HL-60 (cell line): ENCODE results near the gene NODAL.

Source experiments
- DNase-seq, 2 experiments: peaks; one replicate each; pipeline ENCODE4 v3.0.0-alpha.2; 2010 to 2020; ENCODE audit warnings: low read depth in 1 of 2, low spot score in 1 of 2
- H3K27ac ChIP-seq: fragments of 250-450 bp; sonication (Bioruptor Pico); replicated peaks from 2 replicates; pipeline ENCODE4 v1.5.1; 2020; ENCODE audit warnings: mild to moderate bottlenecking, moderate library complexity
- H3K27me3 ChIP-seq: fragments of 250-450 bp; sonication (Bioruptor Pico); 2 replicates; pipeline ENCODE4 v1.5.1; 2021; ENCODE audit warnings: mild to moderate bottlenecking, moderate library complexity; ENCODE audit not compliant: insufficient read depth, poor library complexity, severe bottlenecking
- H3K4me3 ChIP-seq: replicated peaks from 2 replicates; pipeline ENCODE4 v1.5.1; 2011; ENCODE audit warnings: mild to moderate bottlenecking, control low read depth, low read length; ENCODE audit not compliant: insufficient read depth
- GABPA ChIP-seq: IDR thresholded peaks from 2 replicates; pipeline ENCODE4 v1.6.1; 2012; ENCODE audit warnings: low read depth
- POLR2AphosphoS5 ChIP-seq: IDR thresholded peaks from 2 replicates; pipeline ENCODE4 v1.6.1; 2012; ENCODE audit warnings: low read depth
- SPI1 ChIP-seq: IDR thresholded peaks from 2 replicates; pipeline ENCODE4 v1.6.1; 2012; ENCODE audit warnings: low read depth, mild to moderate bottlenecking, borderline replicate concordance
- TF ChIP-seq, protein P1 (sequence below): IDR thresholded peaks from 2 replicates; pipeline ENCODE4 v1.6.1; 2012; ENCODE audit warnings: low read depth; ENCODE audit not compliant: insufficient replicate concordance
- TF ChIP-seq, protein P2 (sequence below): IDR thresholded peaks from one replicate; pipeline ENCODE4 v1.5.1; 2011; ENCODE audit warnings: low read length, control low read depth, inconsistent platforms; ENCODE audit not compliant: insufficient read depth

NODAL gene

DNA sequence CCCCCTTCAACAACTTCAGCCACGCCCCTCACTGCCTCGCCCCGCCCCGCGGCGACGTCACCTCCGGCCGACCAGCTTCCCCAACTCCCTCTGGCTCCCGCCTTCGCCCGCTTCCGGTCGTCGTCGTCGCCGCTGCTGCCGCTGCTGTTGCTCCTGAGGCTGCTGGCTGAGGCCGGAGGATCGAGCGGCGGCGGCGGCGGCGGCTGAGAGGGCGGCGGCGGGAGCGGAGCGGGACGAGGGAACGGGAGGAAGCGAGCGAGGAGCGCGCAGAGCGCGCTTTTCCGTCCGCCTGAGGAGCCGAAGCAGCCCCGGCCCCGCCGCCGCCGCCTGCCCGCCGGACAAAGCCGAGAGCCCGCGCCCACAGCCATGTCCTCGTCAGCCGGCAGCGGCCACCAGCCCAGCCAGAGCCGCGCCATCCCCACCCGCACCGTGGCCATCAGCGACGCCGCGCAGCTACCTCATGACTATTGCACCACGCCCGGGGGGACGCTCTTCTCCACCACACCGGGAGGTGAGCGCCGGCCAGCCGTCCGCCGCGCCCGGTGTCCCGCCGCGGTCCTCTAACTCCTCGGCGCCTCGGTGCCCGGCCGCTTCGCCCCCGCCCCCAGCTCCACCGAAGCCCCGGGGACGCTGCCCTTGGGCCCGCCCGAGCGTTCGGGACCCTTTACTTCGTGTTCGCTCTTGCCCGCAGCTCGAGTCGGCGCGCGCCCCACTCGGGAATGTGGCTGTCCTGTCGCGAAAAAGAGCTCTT is 37.3 kb downstream of the NODAL start, which contains the start of gene EIF4EBP2:
Gene EIF4EBP2 (plus strand): TSS at position 110 of the 751 bp plus-strand sequence. CDS start 257 bp downstream, at position 367.
- peak within 1 kb of the TSS; percentile 70 for H3K27ac ChIP-seq
- no peaks in the 10 kb centered on the region for H3K27me3 ChIP-seq

DNA sequence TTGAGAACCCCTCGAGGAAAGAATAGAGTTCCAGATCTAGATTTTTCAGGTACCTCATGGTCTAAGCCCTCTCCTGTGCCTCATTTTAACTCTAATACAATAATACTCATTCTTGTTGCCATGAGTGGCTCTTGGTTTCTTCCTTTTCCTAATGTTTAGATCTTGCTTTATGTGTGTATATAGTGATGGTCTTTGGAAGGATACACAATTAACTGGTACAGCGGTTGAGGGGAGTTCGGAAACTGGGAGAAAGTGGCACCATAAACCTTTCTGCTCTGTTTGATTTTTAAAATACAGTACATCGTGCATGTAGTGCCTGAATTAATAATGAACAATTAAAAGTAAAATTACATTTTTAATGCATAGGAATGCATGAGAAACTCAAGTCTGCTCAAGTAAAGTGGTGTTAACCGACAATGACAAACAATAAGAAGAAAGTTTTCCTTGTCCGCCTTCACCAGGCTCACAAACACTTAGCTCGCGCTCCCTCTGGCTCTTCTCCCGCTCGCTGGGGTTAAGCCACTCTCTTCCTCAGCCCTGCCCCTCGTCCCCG is 37.9 kb downstream of the NODAL start:
- TF ChIP-seq POLR2AphosphoS5 (no peak), SPI1 (no peak), GABPA (no peak)
- TF ChIP-seq, protein P1, sequence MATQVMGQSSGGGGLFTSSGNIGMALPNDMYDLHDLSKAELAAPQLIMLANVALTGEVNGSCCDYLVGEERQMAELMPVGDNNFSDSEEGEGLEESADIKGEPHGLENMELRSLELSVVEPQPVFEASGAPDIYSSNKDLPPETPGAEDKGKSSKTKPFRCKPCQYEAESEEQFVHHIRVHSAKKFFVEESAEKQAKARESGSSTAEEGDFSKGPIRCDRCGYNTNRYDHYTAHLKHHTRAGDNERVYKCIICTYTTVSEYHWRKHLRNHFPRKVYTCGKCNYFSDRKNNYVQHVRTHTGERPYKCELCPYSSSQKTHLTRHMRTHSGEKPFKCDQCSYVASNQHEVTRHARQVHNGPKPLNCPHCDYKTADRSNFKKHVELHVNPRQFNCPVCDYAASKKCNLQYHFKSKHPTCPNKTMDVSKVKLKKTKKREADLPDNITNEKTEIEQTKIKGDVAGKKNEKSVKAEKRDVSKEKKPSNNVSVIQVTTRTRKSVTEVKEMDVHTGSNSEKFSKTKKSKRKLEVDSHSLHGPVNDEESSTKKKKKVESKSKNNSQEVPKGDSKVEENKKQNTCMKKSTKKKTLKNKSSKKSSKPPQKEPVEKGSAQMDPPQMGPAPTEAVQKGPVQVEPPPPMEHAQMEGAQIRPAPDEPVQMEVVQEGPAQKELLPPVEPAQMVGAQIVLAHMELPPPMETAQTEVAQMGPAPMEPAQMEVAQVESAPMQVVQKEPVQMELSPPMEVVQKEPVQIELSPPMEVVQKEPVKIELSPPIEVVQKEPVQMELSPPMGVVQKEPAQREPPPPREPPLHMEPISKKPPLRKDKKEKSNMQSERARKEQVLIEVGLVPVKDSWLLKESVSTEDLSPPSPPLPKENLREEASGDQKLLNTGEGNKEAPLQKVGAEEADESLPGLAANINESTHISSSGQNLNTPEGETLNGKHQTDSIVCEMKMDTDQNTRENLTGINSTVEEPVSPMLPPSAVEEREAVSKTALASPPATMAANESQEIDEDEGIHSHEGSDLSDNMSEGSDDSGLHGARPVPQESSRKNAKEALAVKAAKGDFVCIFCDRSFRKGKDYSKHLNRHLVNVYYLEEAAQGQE, result no peak
- TF ChIP-seq, protein P2, sequence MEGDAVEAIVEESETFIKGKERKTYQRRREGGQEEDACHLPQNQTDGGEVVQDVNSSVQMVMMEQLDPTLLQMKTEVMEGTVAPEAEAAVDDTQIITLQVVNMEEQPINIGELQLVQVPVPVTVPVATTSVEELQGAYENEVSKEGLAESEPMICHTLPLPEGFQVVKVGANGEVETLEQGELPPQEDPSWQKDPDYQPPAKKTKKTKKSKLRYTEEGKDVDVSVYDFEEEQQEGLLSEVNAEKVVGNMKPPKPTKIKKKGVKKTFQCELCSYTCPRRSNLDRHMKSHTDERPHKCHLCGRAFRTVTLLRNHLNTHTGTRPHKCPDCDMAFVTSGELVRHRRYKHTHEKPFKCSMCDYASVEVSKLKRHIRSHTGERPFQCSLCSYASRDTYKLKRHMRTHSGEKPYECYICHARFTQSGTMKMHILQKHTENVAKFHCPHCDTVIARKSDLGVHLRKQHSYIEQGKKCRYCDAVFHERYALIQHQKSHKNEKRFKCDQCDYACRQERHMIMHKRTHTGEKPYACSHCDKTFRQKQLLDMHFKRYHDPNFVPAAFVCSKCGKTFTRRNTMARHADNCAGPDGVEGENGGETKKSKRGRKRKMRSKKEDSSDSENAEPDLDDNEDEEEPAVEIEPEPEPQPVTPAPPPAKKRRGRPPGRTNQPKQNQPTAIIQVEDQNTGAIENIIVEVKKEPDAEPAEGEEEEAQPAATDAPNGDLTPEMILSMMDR, result no peak
- Histone ChIP-seq H3K27ac (peak overlapping the region; percentile 19; the same call in 1 of the 2 replicates), H3K4me3 (peak overlapping the region; percentile 21), H3K27me3 (no peaks in the 10 kb centered on the region)
- DNase-seq, result no peak

More for the DNA sequence above, 37.3 kb downstream of the NODAL start, which contains the start of gene EIF4EBP2:
- peak; percentile 90 to 98 for DNase-seq
- TF ChIP-seq, protein P2, result no peak
- TF ChIP-seq, protein P1, result peak; percentile 54
- peak; percentile 81 for TF ChIP-seq GABPA
- TF ChIP-seq SPI1, result peak; percentile 24; the same call in 1 of the 2 replicates
- peak; percentile 94 for TF ChIP-seq POLR2AphosphoS5
- H3K4me3 ChIP-seq, result peak within 1 kb of the TSS; percentile 70

DNA sequence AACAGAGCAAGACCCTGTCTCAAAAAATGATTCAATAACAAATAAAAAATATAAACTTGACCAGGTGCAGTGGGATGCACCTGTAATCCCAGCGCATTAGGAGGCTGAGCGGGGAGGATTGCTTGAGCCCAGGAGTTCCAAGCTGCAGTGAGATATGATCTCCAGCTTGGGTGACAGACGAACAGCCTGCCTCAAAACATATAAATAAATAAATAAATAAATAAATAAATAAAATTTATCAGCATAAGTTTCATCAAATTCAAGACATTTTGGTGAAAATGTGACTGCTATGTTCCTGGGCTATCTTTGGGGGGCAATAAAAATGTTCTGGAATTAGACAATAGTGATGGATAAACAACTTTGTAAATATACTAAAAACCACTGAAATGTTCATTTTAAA is 42.3 kb downstream of the NODAL start:
- H3K27me3 ChIP-seq, result no peaks in the 10 kb centered on the region
- H3K27ac ChIP-seq, result no peak overlapping the region
- H3K4me3 ChIP-seq, result no peak overlapping the region
- TF ChIP-seq SPI1 (no peak), POLR2AphosphoS5 (no peak), GABPA (no peak)
- TF ChIP-seq, protein P2, result no peak
- TF ChIP-seq, protein P1, result no peak
- no peak for DNase-seq
